Calu3 (cell line): ENCODE results near the gene EHD3. TPM values are rescaled to one million over a fixed set of nuclear protein-coding genes. Genes with fewer than 3 reads are reported as not detected.

Experiments used
- BruUV-seq: library from RNA; stranded (reverse); fragments of 400-500 nt; replicated peaks from 2 replicates; lab custom pipeline; 2021; lab: Mats Ljungman, UMichigan
- CTCF ChIA-PET: fragments of 300-600 bp; sonication (Branson Sonifier 250); formaldehyde crosslinking; loops from one replicate; lab custom pipeline; 2022; ENCODE audit warnings: antibody characterized with exemption; lab: Charles Lee
- DNase-seq: peaks from one replicate; pipeline ENCODE4 v3.0.0; 2022
- H3K27ac Mint-ChIP-seq: one replicate; pipeline ENCODE4 v1.8.0; 2022; ENCODE audit warnings: mixed read lengths; ENCODE audit not compliant: unreplicated experiment
- H3K27me3 Mint-ChIP-seq: one replicate; pipeline ENCODE4 v1.8.0; 2022; ENCODE audit warnings: mixed read lengths; ENCODE audit not compliant: unreplicated experiment
- H3K36me3 Mint-ChIP-seq: one replicate; pipeline ENCODE4 v1.8.0; 2022; ENCODE audit warnings: mild to moderate bottlenecking, moderate library complexity, mixed read lengths; ENCODE audit not compliant: insufficient read depth, unreplicated experiment
- H3K4me1 Mint-ChIP-seq: one replicate; pipeline ENCODE4 v1.8.0; 2022; ENCODE audit warnings: mild to moderate bottlenecking, low read depth, mixed read lengths; ENCODE audit not compliant: unreplicated experiment
- H3K4me3 Mint-ChIP-seq: one replicate; pipeline ENCODE4 v1.8.0; 2022; ENCODE audit warnings: mild to moderate bottlenecking, low read depth, moderate library complexity, mixed read lengths; ENCODE audit not compliant: unreplicated experiment
- H3K9me3 Mint-ChIP-seq: one replicate; pipeline ENCODE4 v1.8.0; 2022; ENCODE audit warnings: low read depth, mixed read lengths; ENCODE audit not compliant: unreplicated experiment
- intact Hi-C: fragments of 100-400 bp; cut with micrococcal nuclease; formaldehyde crosslinking; loops from one replicate; pipeline ENCODE4 v1.10.0; 2022; ENCODE audit not compliant: unreplicated experiment
- total RNA-seq: library from RNA; stranded (reverse); gene quantifications from 2 replicates; pipeline ENCODE4 v1.2.3, GENCODE V29; 2022
- TF ChIP-seq, protein P1 (sequence below): fragments of 200-600 bp; IDR thresholded peaks from one replicate; pipeline ENCODE4 v1.8.0; 2022; ENCODE audit warnings: antibody characterized with exemption; ENCODE audit not compliant: unreplicated experiment

EHD3 gene
- total RNA-seq, 1 experiment from 2014 or later = 1.7 TPM

DNA sequence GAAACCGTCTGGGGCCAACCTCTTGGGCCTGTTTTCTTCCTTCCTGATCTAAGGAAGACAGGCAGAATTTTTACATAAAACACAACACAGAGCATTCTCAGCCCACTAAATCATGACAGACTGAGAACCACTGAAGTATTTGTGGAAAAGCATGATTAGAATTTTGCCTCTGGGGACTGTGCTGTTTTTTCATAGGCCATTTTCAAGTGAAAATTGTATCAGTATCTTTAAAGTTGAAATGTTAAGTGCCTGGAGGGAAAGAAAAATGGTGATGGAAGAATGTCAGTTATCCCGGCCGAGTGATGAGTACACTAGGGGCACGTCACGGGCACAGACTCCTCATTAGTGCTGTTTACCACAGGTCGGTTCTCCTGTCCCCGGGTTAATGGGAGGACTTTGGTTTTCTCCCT, 36.9 kb downstream of the EHD3 start:
- no peaks in the 10 kb centered on the region for H3K4me1 Mint-ChIP-seq
- H3K9me3 Mint-ChIP-seq = no peaks in the 10 kb centered on the region
- TF ChIP-seq, protein P1, sequence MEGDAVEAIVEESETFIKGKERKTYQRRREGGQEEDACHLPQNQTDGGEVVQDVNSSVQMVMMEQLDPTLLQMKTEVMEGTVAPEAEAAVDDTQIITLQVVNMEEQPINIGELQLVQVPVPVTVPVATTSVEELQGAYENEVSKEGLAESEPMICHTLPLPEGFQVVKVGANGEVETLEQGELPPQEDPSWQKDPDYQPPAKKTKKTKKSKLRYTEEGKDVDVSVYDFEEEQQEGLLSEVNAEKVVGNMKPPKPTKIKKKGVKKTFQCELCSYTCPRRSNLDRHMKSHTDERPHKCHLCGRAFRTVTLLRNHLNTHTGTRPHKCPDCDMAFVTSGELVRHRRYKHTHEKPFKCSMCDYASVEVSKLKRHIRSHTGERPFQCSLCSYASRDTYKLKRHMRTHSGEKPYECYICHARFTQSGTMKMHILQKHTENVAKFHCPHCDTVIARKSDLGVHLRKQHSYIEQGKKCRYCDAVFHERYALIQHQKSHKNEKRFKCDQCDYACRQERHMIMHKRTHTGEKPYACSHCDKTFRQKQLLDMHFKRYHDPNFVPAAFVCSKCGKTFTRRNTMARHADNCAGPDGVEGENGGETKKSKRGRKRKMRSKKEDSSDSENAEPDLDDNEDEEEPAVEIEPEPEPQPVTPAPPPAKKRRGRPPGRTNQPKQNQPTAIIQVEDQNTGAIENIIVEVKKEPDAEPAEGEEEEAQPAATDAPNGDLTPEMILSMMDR = no peak
- no peak for DNase-seq
- BruUV-seq = no TSS peak
- no peak overlapping the region for H3K4me3 Mint-ChIP-seq
- intact Hi-C loops = no loop called here
- CTCF ChIA-PET = no interaction called here
- H3K27me3 Mint-ChIP-seq = peaks cover 79% of the 10 kb centered on the region
- H3K27ac Mint-ChIP-seq = no peak overlapping the region
- no peaks in the 10 kb centered on the region for H3K36me3 Mint-ChIP-seq

DNA sequence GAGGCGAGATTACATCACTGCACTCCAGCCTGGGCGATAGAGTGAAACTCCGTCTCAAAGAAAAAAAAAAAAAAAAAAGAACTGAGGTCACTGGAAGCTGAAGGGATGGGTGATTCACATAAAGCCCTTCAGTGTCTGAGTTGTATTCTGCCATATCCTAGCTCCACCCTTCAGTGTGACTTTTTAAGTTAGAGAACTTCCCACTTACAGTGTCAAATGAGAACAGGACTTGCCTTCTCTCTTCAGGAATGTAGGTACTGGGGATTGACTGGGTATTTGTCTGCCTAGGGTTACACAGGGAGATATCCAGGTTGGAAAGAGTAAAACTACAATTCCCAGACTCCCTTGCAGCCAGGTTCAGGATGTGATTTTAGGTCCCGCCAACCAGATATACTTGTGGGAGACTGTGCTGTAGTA, 37.9 kb downstream of the EHD3 start:
- Mint-ChIP-seq H3K36me3 (no peaks in the 10 kb centered on the region), H3K27ac (no peak overlapping the region), H3K27me3 (peaks cover 80% of the 10 kb centered on the region), H3K4me1 (no peaks in the 10 kb centered on the region), H3K4me3 (no peak overlapping the region), H3K9me3 (no peaks in the 10 kb centered on the region)
- DNase-seq = no peak
- TF ChIP-seq, protein P1 = no peak
- CTCF ChIA-PET = no interaction called here
- no TSS peak for BruUV-seq
- intact Hi-C loops = no loop called here

DNA sequence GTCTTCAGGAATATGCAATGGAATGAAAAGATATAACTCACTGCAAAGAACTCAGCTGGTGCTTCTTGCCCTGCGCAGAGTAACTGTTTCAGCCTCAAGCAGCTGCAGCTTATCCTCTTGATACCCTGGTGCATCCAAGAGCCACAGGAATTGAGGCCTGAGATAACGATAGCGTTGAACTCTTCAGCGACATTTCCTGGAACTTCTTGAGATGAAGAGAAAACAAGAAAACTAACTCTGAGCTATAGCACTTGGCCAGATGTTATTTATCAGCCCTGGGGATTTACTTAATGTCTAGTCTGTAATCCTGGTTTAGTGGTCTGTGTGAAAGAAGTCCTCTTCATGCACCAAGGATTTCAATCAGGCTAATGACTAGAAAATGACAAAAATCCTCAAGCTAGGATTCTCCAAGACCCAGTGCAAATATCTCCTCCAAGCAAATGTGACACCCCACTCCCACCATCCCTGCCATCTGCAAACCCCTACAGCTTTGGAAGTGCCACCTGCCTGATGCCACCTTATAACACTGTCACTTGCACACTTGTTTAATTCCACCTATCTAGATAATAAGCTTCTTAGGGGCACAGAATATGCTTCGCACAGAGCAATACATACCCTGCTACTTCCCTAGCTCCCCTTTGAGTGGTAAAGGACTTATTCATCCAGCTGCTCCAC, 40.6 kb downstream of the EHD3 start:
- Mint-ChIP-seq H3K27me3 (peaks cover 68% of the 10 kb centered on the region), H3K36me3 (no peaks in the 10 kb centered on the region), H3K27ac (no peak overlapping the region), H3K4me3 (no peak overlapping the region), H3K9me3 (no peaks in the 10 kb centered on the region), H3K4me1 (no peaks in the 10 kb centered on the region)
- TF ChIP-seq, protein P1 = no peak
- CTCF ChIA-PET = no interaction called here
- no peak for DNase-seq
- intact Hi-C loops = no loop called here
- BruUV-seq = no TSS peak

DNA sequence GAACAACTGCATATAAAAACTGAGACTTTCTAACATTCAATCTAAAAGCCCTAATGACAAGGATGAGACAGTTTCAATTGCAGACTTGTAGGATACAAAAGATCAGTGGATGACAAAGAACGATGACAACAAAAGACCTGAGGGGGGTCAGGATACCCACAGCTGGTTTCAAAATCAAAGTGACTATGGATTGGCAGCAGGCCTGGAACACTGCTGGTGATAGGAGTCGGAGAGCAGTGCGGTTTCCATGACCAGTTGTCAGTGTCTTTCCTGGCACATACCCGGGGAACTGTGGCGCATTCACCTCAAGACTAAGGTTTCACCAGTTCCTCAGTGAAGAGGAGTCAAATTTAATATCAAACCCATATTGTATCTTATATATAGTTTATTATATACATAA, 42.0 kb downstream of the EHD3 start:
- no peak overlapping the region for H3K4me3 Mint-ChIP-seq
- intact Hi-C loops = no loop called here
- TF ChIP-seq, protein P1 = no peak
- CTCF ChIA-PET = no interaction called here
- DNase-seq = no peak
- H3K4me1 Mint-ChIP-seq = no peaks in the 10 kb centered on the region
- no peaks in the 10 kb centered on the region for H3K36me3 Mint-ChIP-seq
- BruUV-seq = no TSS peak
- H3K27ac Mint-ChIP-seq = no peak overlapping the region
- no peaks in the 10 kb centered on the region for H3K9me3 Mint-ChIP-seq
- H3K27me3 Mint-ChIP-seq = peaks cover 60% of the 10 kb centered on the region
